Right lobe of liver (tissue), 6 donors: Measurements from ENCODE around the gene ALG14. TPM values are rescaled to one million over a fixed set of nuclear protein-coding genes. Genes with fewer than 3 reads are reported as not detected.

Source experiments
- ATAC-seq, 4 donors: fragments of 200-7000 bp; cut with Tn5 transposase; one replicate each; pipeline ENCODE4 v1.9.1; 2020; ENCODE audit warnings: mild to moderate bottlenecking in 4 of 4, moderate library complexity in 4 of 4
- DNase-seq, 3 donors: peaks; one replicate each; pipeline ENCODE4 v3.0.0-alpha.2; 2020
- H3K27ac ChIP-seq, 3 donors: fragments of 200-600 bp; one replicate each; pipeline ENCODE4 v1.8.0; 2022
- H3K27me3 ChIP-seq, 2 donors: fragments of 200-600 bp; one replicate each; pipeline ENCODE4 v1.8.0; 2022
- H3K36me3 ChIP-seq, 4 donors: fragments of 200-600 bp; sonication (generic) in 1 of 4; one replicate each; pipeline versions ENCODE4 v1.5.1 to v1.8.0; 2017 to 2022; ENCODE audit warnings: control low read depth in 1 of 4
- H3K4me1 ChIP-seq, 4 donors: fragments of 200-600 bp; sonication (generic) in 1 of 4; one replicate each; pipeline versions ENCODE4 v1.5.1 to v1.8.0; 2017 to 2022; ENCODE audit warnings: control low read depth in 1 of 4
- H3K4me3 ChIP-seq, 3 donors: fragments of 200-600 bp; one replicate each; pipeline ENCODE4 v1.8.0; 2022
- H3K9me3 ChIP-seq, 4 donors: fragments of 200-600 bp; sonication (generic) in 1 of 4; one replicate each; pipeline versions ENCODE4 v1.5.1 to v1.8.0; 2017 to 2022; ENCODE audit warnings: control low read depth in 1 of 4
- POLR2A ChIP-seq: fragments of 450-650 bp; IDR thresholded peaks from one replicate; pipeline ENCODE4 v1.6.1; 2017; ENCODE audit warnings: antibody characterized with exemption, mild to moderate bottlenecking
- WGBS: methylation state at CpG from one replicate; pipeline ENCODE4 v1.1.6; 2018; ENCODE audit warnings: low coverage, low lambda C conversion rate; ENCODE audit not compliant: insufficient coverage; ENCODE audit errors: missing lambda C conversion rate; 5-methylcytosine and 5-hydroxymethylcytosine counted together
- intact Hi-C, 2 donors: fragments of 100-400 bp; cut with DNase I; formaldehyde crosslinking; loops; one replicate each; pipeline versions ENCODE4 v1.11.2 to v1.14.1; 2022
- total RNA-seq, 6 experiments: library from RNA; depleted of rRNA in 2 of 6; stranded (reverse); fragments of >200 nt in 2 of 6; fragmentation: NEBNext Ultra II Directional in 3 of 6; extraction: Animal tissue kit (Norgen Biotek cat#: 25700) in 3 of 6; gene quantifications; one replicate each; pipeline versions ENCODE4 v1.1.0 to v1.2.4, GENCODE V29; 2016 to 2023
- TF ChIP-seq, protein P1 (sequence below), 4 donors: fragments of 200-600 bp in 3 of 4; fragments of 450-650 bp in 1 of 4; IDR thresholded peaks; one replicate each; pipeline versions ENCODE4 v1.5.1 to v1.8.0; 2016 to 2022; ENCODE audit warnings: antibody characterized with exemption in 4 of 4, mild to moderate bottlenecking in 2 of 4
- donor health status: DM: no; HTN: yes; CAD: no.
- donor health status: DM: no; HTN: no; CAD: no.
- donor health status: DM: no; HTN: no; CAD: no.
- donor health status: DM: no; HTN: yes; CAD: no.
- donor health status: DM: no; HTN: yes; CAD: no.

The ALG14 gene
- total RNA-seq, 6 experiments from 2014 or later: 1.5 to 8.3 (median 5.0) TPM

DNA sequence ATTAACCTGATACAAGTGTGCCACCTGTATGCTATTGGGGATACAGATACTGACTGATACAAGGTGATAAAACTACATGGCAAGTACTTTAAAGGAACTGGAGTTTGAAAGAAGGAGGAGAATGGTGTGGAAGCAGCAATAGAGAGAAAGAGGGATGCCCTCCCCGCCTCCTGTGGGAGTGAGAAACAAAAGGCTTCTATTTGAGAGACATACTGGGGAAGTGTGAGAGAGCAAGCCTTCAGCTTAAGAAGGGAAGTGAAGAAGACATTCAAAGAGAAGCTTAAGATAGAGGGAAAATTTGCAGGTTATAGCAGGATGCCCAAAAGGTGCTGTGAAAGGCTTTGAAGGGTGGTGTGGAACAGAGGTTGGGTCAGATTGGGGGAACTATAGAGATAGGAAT, 7.7 kb upstream of the ALG14 start:
- H3K27ac ChIP-seq: no peak overlapping the region
- WGBS: 78% methylated on average over 1 of the region's 1 CpG

DNA sequence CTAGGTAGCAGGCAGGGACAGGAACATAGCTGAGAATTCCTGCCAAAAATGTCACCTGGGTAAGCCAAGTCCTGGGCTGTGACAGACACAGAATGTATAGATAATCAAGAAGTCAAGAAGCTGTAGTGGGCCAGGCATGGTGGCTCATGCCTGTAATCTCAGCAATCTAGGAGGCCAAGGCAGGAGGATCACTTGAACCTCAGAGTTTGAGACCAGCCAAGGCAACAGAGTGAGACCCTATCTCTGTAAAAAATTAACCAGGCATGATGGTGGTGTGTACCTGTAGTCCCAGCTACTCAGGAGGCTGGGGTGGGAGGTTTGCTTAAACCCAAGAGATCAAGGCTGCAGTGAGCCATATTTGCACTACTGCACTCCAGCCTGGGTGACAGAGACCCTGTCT, 3.3 kb upstream of the ALG14 start:
- Histone ChIP-seq H3K27me3 (no peaks in the 10 kb centered on the region), H3K36me3 (no peaks in the 10 kb centered on the region), H3K27ac (no peak overlapping the region), H3K4me1 (no peaks in the 10 kb centered on the region), H3K4me3 (no peak overlapping the region), H3K9me3 (no peaks in the 10 kb centered on the region)
- DNase-seq (no peak), ATAC-seq (no peak)
- intact Hi-C loops: no loop called here
- TF ChIP-seq, protein P1, sequence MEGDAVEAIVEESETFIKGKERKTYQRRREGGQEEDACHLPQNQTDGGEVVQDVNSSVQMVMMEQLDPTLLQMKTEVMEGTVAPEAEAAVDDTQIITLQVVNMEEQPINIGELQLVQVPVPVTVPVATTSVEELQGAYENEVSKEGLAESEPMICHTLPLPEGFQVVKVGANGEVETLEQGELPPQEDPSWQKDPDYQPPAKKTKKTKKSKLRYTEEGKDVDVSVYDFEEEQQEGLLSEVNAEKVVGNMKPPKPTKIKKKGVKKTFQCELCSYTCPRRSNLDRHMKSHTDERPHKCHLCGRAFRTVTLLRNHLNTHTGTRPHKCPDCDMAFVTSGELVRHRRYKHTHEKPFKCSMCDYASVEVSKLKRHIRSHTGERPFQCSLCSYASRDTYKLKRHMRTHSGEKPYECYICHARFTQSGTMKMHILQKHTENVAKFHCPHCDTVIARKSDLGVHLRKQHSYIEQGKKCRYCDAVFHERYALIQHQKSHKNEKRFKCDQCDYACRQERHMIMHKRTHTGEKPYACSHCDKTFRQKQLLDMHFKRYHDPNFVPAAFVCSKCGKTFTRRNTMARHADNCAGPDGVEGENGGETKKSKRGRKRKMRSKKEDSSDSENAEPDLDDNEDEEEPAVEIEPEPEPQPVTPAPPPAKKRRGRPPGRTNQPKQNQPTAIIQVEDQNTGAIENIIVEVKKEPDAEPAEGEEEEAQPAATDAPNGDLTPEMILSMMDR (IDR thresholded peaks at IDR 0.05): no peak
- no peak for TF ChIP-seq POLR2A

More for the DNA sequence above, 7.7 kb upstream of the ALG14 start:
- DNase-seq (no peak), ATAC-seq (no peak)
- no peaks in the 10 kb centered on the region for H3K9me3 ChIP-seq
- H3K27me3 ChIP-seq: no peaks in the 10 kb centered on the region
- peaks cover 0 to 6% (median 2%) of the 10 kb centered on the region in 4 donors for H3K4me1 ChIP-seq
- no peaks in the 10 kb centered on the region for H3K36me3 ChIP-seq
- TF ChIP-seq, protein P1 (IDR thresholded peaks at IDR 0.05): no peak
- no peak for TF ChIP-seq POLR2A
- H3K4me3 ChIP-seq: no peak overlapping the region
- intact Hi-C loops: no loop called here

DNA sequence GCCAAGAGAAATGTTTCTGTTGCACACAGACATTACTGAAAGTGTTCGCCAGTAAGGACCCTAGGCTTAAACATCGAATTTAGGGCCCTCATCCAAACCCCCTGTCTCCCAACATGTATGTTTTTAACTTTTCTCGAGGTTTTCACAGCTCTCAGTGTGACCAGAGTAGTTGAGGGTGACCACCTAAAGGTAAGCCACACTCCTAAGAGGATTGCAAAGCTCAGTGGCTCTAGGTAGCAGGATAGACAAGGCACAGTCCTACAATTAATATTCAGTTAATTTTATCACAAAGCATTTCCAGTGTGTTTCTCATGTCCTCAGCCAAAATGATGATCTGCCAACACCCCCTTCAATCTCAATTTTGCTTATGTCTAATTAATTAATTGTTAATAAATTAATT, 695 bp upstream of the ALG14 start:
- TF ChIP-seq, protein P1 (IDR thresholded peaks at IDR 0.05): no peak
- TF ChIP-seq POLR2A: no peak
- no peak for ATAC-seq
- 3% methylated on average over 3 of the region's 3 CpGs for WGBS
- no peak for DNase-seq
- peak overlapping the region; percentile 67 to 70 (median 70) for H3K4me3 ChIP-seq
- H3K4me1 ChIP-seq: peaks cover 0 to 20% (median 8%) of the 10 kb centered on the region in 4 donors
- H3K27me3 ChIP-seq: no peaks in the 10 kb centered on the region
- peak overlapping the region; percentile 93 to 96 (median 94) for H3K27ac ChIP-seq
- H3K36me3 ChIP-seq: no peaks in the 10 kb centered on the region
- no peaks in the 10 kb centered on the region for H3K9me3 ChIP-seq
- intact Hi-C loops: no loop called here

DNA sequence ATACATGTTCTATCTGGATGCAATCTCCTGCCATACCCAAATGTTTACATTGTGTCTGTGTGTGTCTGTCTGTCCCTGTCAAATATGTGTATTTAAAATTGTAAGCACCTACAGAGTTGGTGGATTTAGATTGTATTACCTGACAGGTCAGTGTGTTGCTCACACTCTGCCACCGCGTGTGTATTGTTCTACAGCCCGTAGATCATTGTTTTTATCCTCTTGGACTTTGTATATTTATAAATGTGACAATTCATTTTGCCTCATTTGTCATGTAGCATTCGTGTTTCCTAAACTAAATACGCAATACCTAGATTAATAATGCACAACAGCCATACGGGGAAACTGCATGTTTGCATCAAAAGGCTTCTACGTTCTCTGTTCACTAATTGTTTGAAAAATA, 634 bp downstream of the ALG14 start:
- DNase-seq: no peak
- Histone ChIP-seq H3K9me3 (no peaks in the 10 kb centered on the region), H3K4me1 (peaks cover 0 to 34% (median 14%) of the 10 kb centered on the region in 4 donors), H3K4me3 (peak overlapping the region; percentile 67 to 70 (median 70)), H3K27me3 (no peaks in the 10 kb centered on the region), H3K36me3 (no peaks in the 10 kb centered on the region), H3K27ac (peak overlapping the region; percentile 93 to 96 (median 94))
- TF ChIP-seq, protein P1 (IDR thresholded peaks at IDR 0.05): no peak
- no peak for TF ChIP-seq POLR2A
- peak in 3 of 4 donors; percentile 10 to 29 (median 13) for ATAC-seq
- 4% methylated on average over 7 of the region's 7 CpGs for WGBS
- intact Hi-C loops: no loop called here

DNA sequence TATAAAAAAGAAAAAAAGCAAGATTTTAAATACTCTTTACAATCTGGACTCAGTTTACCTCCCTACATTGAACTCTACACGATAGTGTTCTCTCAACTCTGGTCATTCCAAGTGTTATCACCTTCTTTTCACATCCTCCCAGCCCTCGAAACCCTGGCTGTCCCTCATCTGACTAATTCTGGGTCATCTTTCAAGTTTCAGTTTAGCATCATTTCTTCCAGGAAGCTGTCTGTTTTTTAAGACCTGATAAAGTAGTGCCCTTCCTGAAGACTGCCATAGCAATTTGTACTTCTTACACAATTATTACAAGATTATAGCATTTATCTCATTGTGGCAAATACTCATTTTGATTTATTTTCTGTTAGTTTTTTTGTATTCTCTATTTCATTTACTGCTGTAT, 1.2 kb downstream of the ALG14 start:
- DNase-seq (no peak), ATAC-seq (no peak)
- Histone ChIP-seq H3K4me3 (peak overlapping the region; percentile 67 to 70 (median 70)), H3K27ac (peak overlapping the region; percentile 93 to 96 (median 94)), H3K9me3 (no peaks in the 10 kb centered on the region), H3K36me3 (no peaks in the 10 kb centered on the region), H3K4me1 (peaks cover 0 to 35% (median 16%) of the 10 kb centered on the region in 4 donors), H3K27me3 (no peaks in the 10 kb centered on the region)
- TF ChIP-seq, protein P1 (IDR thresholded peaks at IDR 0.05): no peak
- TF ChIP-seq POLR2A: no peak
- whole genome bisulfite sequencing: 44% methylated on average over 2 of the region's 2 CpGs
- intact Hi-C loops: no loop called here
